ENCODE measurements around the gene EPHA5. TPM values are rescaled to one million over a fixed set of nuclear protein-coding genes. Genes with fewer than 3 reads are reported as not detected.
"Not testable (repeated sequence)": the region's sequence is repeated elsewhere in the genome, so short reads cannot be mapped to it uniquely, and the experiment has no call there.

Gene EPHA5
- polyA plus RNA-seq, 3 donors = not detected

- intact Hi-C loops (cut with micrococcal nuclease) = no loop called here
- WGBS (ENCODE audit: insufficient coverage) = no CpG with 5 or more reads among the region's 1 CpG
These were observed 359.7 kb downstream of the EPHA5 start for GRCh38 chr4:65310586-65310985.

GRCh38 chr4:65308626-65309025 is 361.7 kb downstream of the EPHA5 start:
- H3K4me1 Mint-ChIP-seq; H3K4me3 ChIP-seq (replicated peaks in 1 of 3; ENCODE audit: low read depth in 2 of 3, low read length in 3 of 3); H3K4me2 ChIP-seq (replicated peaks; ENCODE audit: extremely low read depth, low read length, poor library complexity, severe bottlenecking); H3K27ac ChIP-seq (ENCODE audit: low read depth in 1 of 2, low read length in 2 of 2); H2AFZ ChIP-seq (ENCODE audit: insufficient read depth, low read depth, low read length, poor library complexity, severe bottlenecking); H3K79me2 ChIP-seq (ENCODE audit: insufficient read depth, low read length); H3K9me3 ChIP-seq (replicated peaks in 1 of 2; ENCODE audit: control insufficient read depth in 1 of 2, insufficient read depth in 1 of 2, low read length in 2 of 2); H3K9me3 Mint-ChIP-seq; H3K27me3 ChIP-seq (ENCODE audit: control insufficient read depth in 2 of 2, insufficient read depth in 2 of 2, low read length in 2 of 2); H3K36me3 Mint-ChIP-seq; H3K27me3 Mint-ChIP-seq (ENCODE audit: low read depth in 3 of 3); H3K9ac ChIP-seq (ENCODE audit: insufficient read depth, low read length, poor library complexity, severe bottlenecking); intact Hi-C loops (cut with micrococcal nuclease); H3K4me1 ChIP-seq (ENCODE audit: control insufficient read depth in 1 of 2, insufficient read depth in 2 of 2, low read length in 2 of 2); H4K20me1 ChIP-seq (ENCODE audit: insufficient read depth, low read length); H3K4me3 Mint-ChIP-seq; DNase-seq; H3K36me3 ChIP-seq (replicated peaks in 1 of 2; ENCODE audit: control insufficient read depth in 1 of 2, insufficient read depth in 2 of 2, low read length in 2 of 2); H3K27ac Mint-ChIP-seq: not testable (repeated sequence)
- WGBS (ENCODE audit: insufficient coverage) = no CpG with 5 or more reads among the region's 8 CpGs

More at GRCh38 chr4:65310586-65310985, 359.7 kb downstream of the EPHA5 start:
- no peaks in the 10 kb centered on the region for H3K36me3 ChIP-seq (replicated peaks in 1 of 2; ENCODE audit: control insufficient read depth in 1 of 2, insufficient read depth in 2 of 2, low read length in 2 of 2)
- Mint-ChIP-seq H3K4me3 (no peak overlapping the region), H3K4me1 (no peaks in the 10 kb centered on the region), H3K27ac (no peak overlapping the region), H3K27me3 (ENCODE audit: low read depth in 3 of 3) (no peaks in the 10 kb centered on the region), H3K36me3 (no peaks in the 10 kb centered on the region), H3K9me3 (peaks cover 0 to 7% (median 0%) of the 10 kb centered on the region in 7 donors)
- no peak overlapping the region for H2AFZ ChIP-seq (ENCODE audit: insufficient read depth, low read depth, low read length, poor library complexity, severe bottlenecking)
- H3K79me2 ChIP-seq (ENCODE audit: insufficient read depth, low read length) = no peaks in the 10 kb centered on the region
- no peak for DNase-seq
- no peak overlapping the region for H3K4me3 ChIP-seq (replicated peaks in 1 of 3; ENCODE audit: low read depth in 2 of 3, low read length in 3 of 3)
- no peak overlapping the region for H3K27ac ChIP-seq (ENCODE audit: low read depth in 1 of 2, low read length in 2 of 2)
- H3K9me3 ChIP-seq (replicated peaks in 1 of 2; ENCODE audit: control insufficient read depth in 1 of 2, insufficient read depth in 1 of 2, low read length in 2 of 2) = no peaks in the 10 kb centered on the region
- H3K9ac ChIP-seq (ENCODE audit: insufficient read depth, low read length, poor library complexity, severe bottlenecking) = no peak overlapping the region
- H4K20me1 ChIP-seq (ENCODE audit: insufficient read depth, low read length) = no peaks in the 10 kb centered on the region
- no peak overlapping the region for H3K4me2 ChIP-seq (replicated peaks; ENCODE audit: extremely low read depth, low read length, poor library complexity, severe bottlenecking)
- no peaks in the 10 kb centered on the region for H3K4me1 ChIP-seq (ENCODE audit: control insufficient read depth in 1 of 2, insufficient read depth in 2 of 2, low read length in 2 of 2)
- no peaks in the 10 kb centered on the region for H3K27me3 ChIP-seq (ENCODE audit: control insufficient read depth in 2 of 2, insufficient read depth in 2 of 2, low read length in 2 of 2)
- no peak for TF ChIP-seq CTCF (IDR thresholded peaks at IDR 0.05)
